ENCODE results near the gene PRICKLE2. TPM values are rescaled to one million over a fixed set of nuclear protein-coding genes. Genes with fewer than 3 reads are reported as not detected.

The PRICKLE2 gene
- polyA plus RNA-seq, 3 donors, result not detected

- intact Hi-C loops (cut with micrococcal nuclease), result no loop called here
- H3K4me1 Mint-ChIP-seq, result no peaks in the 10 kb centered on the region
- 97% methylated on average over 3 of the region's 7 CpGs for WGBS (ENCODE audit: insufficient coverage)
- no peak overlapping the region for H3K9ac ChIP-seq (ENCODE audit: insufficient read depth, low read length, poor library complexity, severe bottlenecking)
- no peak overlapping the region for H3K27ac Mint-ChIP-seq
- no peak overlapping the region for H3K4me3 Mint-ChIP-seq
- no peaks in the 10 kb centered on the region for H3K27me3 ChIP-seq (ENCODE audit: control insufficient read depth in 2 of 2, insufficient read depth in 2 of 2, low read length in 2 of 2)
- no peak overlapping the region for H3K27ac ChIP-seq (ENCODE audit: low read depth in 1 of 2, low read length in 2 of 2)
- H3K9me3 ChIP-seq (replicated peaks in 1 of 2; ENCODE audit: control insufficient read depth in 1 of 2, insufficient read depth in 1 of 2, low read length in 2 of 2), result peaks cover 12 to 36% of the 10 kb centered on the region in 2 donors
- no peak for DNase-seq
- H3K9me3 Mint-ChIP-seq, result peaks cover 8 to 22% (median 20%) of the 10 kb centered on the region in 7 donors
- H4K20me1 ChIP-seq (ENCODE audit: insufficient read depth, low read length), result no peaks in the 10 kb centered on the region
- H3K36me3 ChIP-seq (replicated peaks in 1 of 2; ENCODE audit: control insufficient read depth in 1 of 2, insufficient read depth in 2 of 2, low read length in 2 of 2), result no peaks in the 10 kb centered on the region
- H3K79me2 ChIP-seq (ENCODE audit: insufficient read depth, low read length), result no peaks in the 10 kb centered on the region
- H3K4me1 ChIP-seq (ENCODE audit: control insufficient read depth in 1 of 2, insufficient read depth in 2 of 2, low read length in 2 of 2), result no peaks in the 10 kb centered on the region
- no peak overlapping the region for H2AFZ ChIP-seq (ENCODE audit: insufficient read depth, low read depth, low read length, poor library complexity, severe bottlenecking)
- no peaks in the 10 kb centered on the region for H3K36me3 Mint-ChIP-seq
- TF ChIP-seq CTCF (IDR thresholded peaks at IDR 0.05), result no peak
- no peak overlapping the region for H3K4me3 ChIP-seq (replicated peaks in 1 of 3; ENCODE audit: low read depth in 2 of 3, low read length in 3 of 3)
- H3K4me2 ChIP-seq (replicated peaks; ENCODE audit: extremely low read depth, low read length, poor library complexity, severe bottlenecking), result no peak overlapping the region
- peaks cover 2 to 3% (median 3%) of the 10 kb centered on the region in 3 donors for H3K27me3 Mint-ChIP-seq (ENCODE audit: low read depth in 3 of 3)
Measured at GRCh38 chr3:64237083-64237482, 11.8 kb upstream of the PRICKLE2 start.

DNA sequence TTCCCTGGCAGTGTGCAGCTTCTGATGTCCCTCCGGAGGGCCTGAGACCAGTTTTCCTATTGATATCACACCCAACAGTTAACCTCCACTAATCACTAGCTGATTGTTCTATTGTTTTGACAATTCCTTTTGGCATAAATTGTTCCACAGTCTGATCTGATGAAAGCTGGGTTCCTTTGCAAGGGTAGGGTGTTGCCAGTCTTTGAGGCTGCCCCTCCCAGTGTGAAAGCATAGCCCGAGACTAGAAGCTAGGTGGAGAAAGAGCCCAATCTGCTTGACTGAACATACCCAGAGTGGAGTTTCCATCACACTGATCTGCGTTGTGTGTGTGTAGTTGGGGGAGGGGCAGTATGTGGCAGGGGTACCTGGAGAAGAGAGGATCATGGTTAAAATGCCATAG, 10.3 kb upstream of the PRICKLE2 start:
- Mint-ChIP-seq H3K36me3 (no peaks in the 10 kb centered on the region), H3K4me3 (no peak overlapping the region), H3K27me3 (ENCODE audit: low read depth in 3 of 3) (peaks cover 2 to 3% (median 3%) of the 10 kb centered on the region in 3 donors), H3K27ac (peak overlapping the region in 1 of 7 donors; percentile 50), H3K9me3 (peaks cover 8 to 22% (median 19%) of the 10 kb centered on the region in 7 donors), H3K4me1 (no peaks in the 10 kb centered on the region)
- TF ChIP-seq CTCF (IDR thresholded peaks at IDR 0.05), result no peak
- Histone ChIP-seq H2AFZ (ENCODE audit: insufficient read depth, low read depth, low read length, poor library complexity, severe bottlenecking) (no peak overlapping the region), H3K9ac (ENCODE audit: insufficient read depth, low read length, poor library complexity, severe bottlenecking) (no peak overlapping the region), H3K36me3 (replicated peaks in 1 of 2; ENCODE audit: control insufficient read depth in 1 of 2, insufficient read depth in 2 of 2, low read length in 2 of 2) (no peaks in the 10 kb centered on the region), H3K27ac (ENCODE audit: low read depth in 1 of 2, low read length in 2 of 2) (no peak overlapping the region), H3K79me2 (ENCODE audit: insufficient read depth, low read length) (no peaks in the 10 kb centered on the region), H3K9me3 (replicated peaks in 1 of 2; ENCODE audit: control insufficient read depth in 1 of 2, insufficient read depth in 1 of 2, low read length in 2 of 2) (peaks cover 12 to 36% of the 10 kb centered on the region in 2 donors), H3K4me1 (ENCODE audit: control insufficient read depth in 1 of 2, insufficient read depth in 2 of 2, low read length in 2 of 2) (no peaks in the 10 kb centered on the region), H3K27me3 (ENCODE audit: control insufficient read depth in 2 of 2, insufficient read depth in 2 of 2, low read length in 2 of 2) (no peaks in the 10 kb centered on the region), H3K4me3 (replicated peaks in 1 of 3; ENCODE audit: low read depth in 2 of 3, low read length in 3 of 3) (no peak overlapping the region), H3K4me2 (replicated peaks; ENCODE audit: extremely low read depth, low read length, poor library complexity, severe bottlenecking) (no peak overlapping the region), H4K20me1 (ENCODE audit: insufficient read depth, low read length) (no peaks in the 10 kb centered on the region)
- intact Hi-C loops (cut with micrococcal nuclease), result no loop called here
- 100% methylated on average over 1 of the region's 3 CpGs for WGBS (ENCODE audit: insufficient coverage)
- DNase-seq, result no peak

All from CD14-positive monocyte (primary cell).